Mesodermal cell (in vitro differentiated cells): ENCODE measurements around the gene PLXDC1.
"Not testable (repeated sequence)": the region's sequence is repeated elsewhere in the genome, so short reads cannot be mapped to it uniquely, and the experiment has no call there.

Experiments used
- H3K27ac ChIP-seq: 2 replicates; pipeline ENCODE4 v1.7.0; 2013; ENCODE audit warnings: mild to moderate bottlenecking, low read depth, low read length, moderate library complexity; ENCODE audit not compliant: severe bottlenecking
- H3K36me3 ChIP-seq: 2 replicates; pipeline ENCODE4 v1.7.1; 2013; ENCODE audit warnings: mild to moderate bottlenecking, low read length, moderate library complexity; ENCODE audit not compliant: control insufficient read depth, insufficient read depth
- H3K4me1 ChIP-seq: one replicate; pipeline ENCODE4 v1.7.1; 2013; ENCODE audit warnings: mild to moderate bottlenecking, low read length; ENCODE audit not compliant: insufficient read depth, control insufficient read depth, poor library complexity, severe bottlenecking
- H3K4me3 ChIP-seq: 2 replicates; pipeline ENCODE4 v1.7.0; 2013; ENCODE audit warnings: low read length, control low read depth, mild to moderate bottlenecking; ENCODE audit not compliant: insufficient read depth, poor library complexity, severe bottlenecking; ENCODE audit errors: extremely low read depth
- H3K9me3 ChIP-seq: 2 replicates; pipeline ENCODE4 v1.7.1; 2013; ENCODE audit warnings: mild to moderate bottlenecking, low read length, moderate library complexity; ENCODE audit not compliant: control insufficient read depth
- WGBS, 2 experiments: methylation state at CpG; one replicate each; pipeline ENCODE4 v1.1.5; 2013; ENCODE audit warnings: missing lambda C conversion rate in 2 of 2; ENCODE audit not compliant: insufficient coverage in 2 of 2; 5-methylcytosine and 5-hydroxymethylcytosine counted together

The PLXDC1 gene

GRCh38 chr17:39141294-39141693, 10.1 kb downstream of the PLXDC1 start:
- no peak overlapping the region for H3K4me3 ChIP-seq
- peaks cover 5% of the 10 kb centered on the region for H3K9me3 ChIP-seq
- WGBS, 2 experiments = 63 to 80% methylated on average over 1 of the region's 5 CpGs
- no peak overlapping the region for H3K27ac ChIP-seq
- no peaks in the 10 kb centered on the region for H3K36me3 ChIP-seq
- peaks cover 5% of the 10 kb centered on the region for H3K4me1 ChIP-seq

GRCh38 chr17:39139561-39139960, 11.9 kb downstream of the PLXDC1 start:
- no peaks in the 10 kb centered on the region for H3K36me3 ChIP-seq
- peaks cover 5% of the 10 kb centered on the region for H3K4me1 ChIP-seq
- peaks cover 5% of the 10 kb centered on the region for H3K9me3 ChIP-seq
- H3K27ac ChIP-seq = no peak overlapping the region
- 92 to 93% methylated on average over 8 to 9 of the region's 9 CpGs for WGBS, 2 experiments
- H3K4me3 ChIP-seq = no peak overlapping the region

- Histone ChIP-seq H3K4me3 (no peak overlapping the region), H3K4me1 (peaks cover 5% of the 10 kb centered on the region), H3K9me3 (peaks cover 5% of the 10 kb centered on the region), H3K36me3 (no peaks in the 10 kb centered on the region), H3K27ac (no peak overlapping the region)
- 100% methylated on average over 1 of the region's 2 CpGs for WGBS, 2 experiments
Observed at GRCh38 chr17:39139161-39139511, 12.3 kb downstream of the PLXDC1 start.

- H3K27ac ChIP-seq = no peak overlapping the region
- H3K36me3 ChIP-seq = no peaks in the 10 kb centered on the region
- H3K4me1 ChIP-seq = peaks cover 5% of the 10 kb centered on the region
- 90 to 96% methylated on average over 7 to 11 of the region's 13 CpGs for WGBS, 2 experiments
- peaks cover 5% of the 10 kb centered on the region for H3K9me3 ChIP-seq
- H3K4me3 ChIP-seq = no peak overlapping the region
Observed at GRCh38 chr17:39138431-39139160, 12.8 kb downstream of the PLXDC1 start.

- Histone ChIP-seq H3K36me3 (no peaks in the 10 kb centered on the region), H3K9me3 (no peaks in the 10 kb centered on the region), H3K27ac (no peak overlapping the region), H3K4me3 (no peak overlapping the region), H3K4me1 (peaks cover 7% of the 10 kb centered on the region)
- 89 to 93% methylated on average over 4 to 6 of the region's 6 CpGs for whole genome bisulfite sequencing, 2 experiments
Observed at GRCh38 chr17:39134878-39135277, 16.6 kb downstream of the PLXDC1 start.

- 89% methylated on average over 7 of the region's 7 CpGs; no CpG with 5 or more reads in 1 of the 2 experiments for WGBS, 2 experiments
- Histone ChIP-seq H3K27ac (no peak overlapping the region), H3K4me1 (peaks cover 3% of the 10 kb centered on the region), H3K4me3 (no peak overlapping the region), H3K9me3 (no peaks in the 10 kb centered on the region), H3K36me3 (no peaks in the 10 kb centered on the region)
Observed at GRCh38 chr17:39132192-39132610, 19.2 kb downstream of the PLXDC1 start.

- no peak overlapping the region for H3K4me3 ChIP-seq
- WGBS, 2 experiments = 84 to 85% methylated on average over 5 to 6 of the region's 6 CpGs
- H3K27ac ChIP-seq = no peak overlapping the region
- no peaks in the 10 kb centered on the region for H3K36me3 ChIP-seq
- H3K4me1 ChIP-seq = peaks cover 3% of the 10 kb centered on the region
- no peaks in the 10 kb centered on the region for H3K9me3 ChIP-seq
Observed at GRCh38 chr17:39131616-39132015, 19.8 kb downstream of the PLXDC1 start.

- WGBS, 2 experiments = 83 to 100% methylated on average over 1 of the region's 3 CpGs
- Histone ChIP-seq H3K4me1 (peaks cover 3% of the 10 kb centered on the region), H3K27ac (no peak overlapping the region), H3K36me3 (no peaks in the 10 kb centered on the region), H3K9me3 (no peaks in the 10 kb centered on the region), H3K4me3 (no peak overlapping the region)
Observed at GRCh38 chr17:39130205-39130604, 21.2 kb downstream of the PLXDC1 start.

- not testable (repeated sequence) for H3K9me3 ChIP-seq, H3K36me3 ChIP-seq, H3K4me1 ChIP-seq, H3K27ac ChIP-seq, H3K4me3 ChIP-seq
- 95 to 100% methylated on average over 1 to 3 of the region's 6 CpGs for WGBS, 2 experiments
Observed at GRCh38 chr17:39129544-39129943, 21.9 kb downstream of the PLXDC1 start.

- Histone ChIP-seq H3K36me3 (no peaks in the 10 kb centered on the region), H3K27ac (no peak overlapping the region), H3K4me3 (no peak overlapping the region), H3K9me3 (no peaks in the 10 kb centered on the region), H3K4me1 (no peaks in the 10 kb centered on the region)
- 73 to 77% methylated on average over 5 to 6 of the region's 6 CpGs for WGBS, 2 experiments
Observed at GRCh38 chr17:39126436-39126835, 25.0 kb downstream of the PLXDC1 start.

- Histone ChIP-seq H3K4me1 (no peaks in the 10 kb centered on the region), H3K4me3 (no peak overlapping the region), H3K36me3 (no peaks in the 10 kb centered on the region), H3K9me3 (no peaks in the 10 kb centered on the region), H3K27ac (no peak overlapping the region)
- WGBS, 2 experiments = 83 to 100% methylated on average over 2 of the region's 2 CpGs
Observed at GRCh38 chr17:39125143-39125875, 26.1 kb downstream of the PLXDC1 start.
